Skeletal muscle satellite cell (primary cell): ENCODE measurements around the gene ENG.

Experiments
- H3K27me3 ChIP-seq: 2 replicates; pipeline ENCODE4 v1.7.0; 2013; ENCODE audit warnings: low read length; ENCODE audit not compliant: control insufficient read depth, insufficient read depth
- H3K36me3 ChIP-seq: 2 replicates; pipeline ENCODE4 v1.7.0; 2013; ENCODE audit warnings: mild to moderate bottlenecking, control low read depth, low read length; ENCODE audit not compliant: insufficient read depth
- H3K4me1 ChIP-seq: 2 replicates; pipeline ENCODE4 v1.7.0; 2013; ENCODE audit warnings: low read length; ENCODE audit not compliant: control insufficient read depth, insufficient read depth
- H3K4me2 ChIP-seq: 2 replicates; pipeline ENCODE4 v1.7.0; 2013; ENCODE audit warnings: mild to moderate bottlenecking, low read length
- H3K4me3 ChIP-seq: 2 replicates; pipeline ENCODE4 v1.7.0; 2013; ENCODE audit warnings: low read length
- H3K9ac ChIP-seq: 2 replicates; pipeline ENCODE4 v1.7.0; 2013; ENCODE audit warnings: mild to moderate bottlenecking, low read depth, low read length, moderate library complexity
- H3K9me3 ChIP-seq: replicated peaks from 2 replicates; pipeline ENCODE4 v1.7.0; 2013; ENCODE audit warnings: mild to moderate bottlenecking, control low read depth, low read length

Gene ENG

GRCh38 chr9:127803507-127804352 lies 50.7 kb downstream of the ENG start:
- H3K36me3 ChIP-seq: peaks cover 33% of the 10 kb centered on the region
- no peaks in the 10 kb centered on the region for H3K27me3 ChIP-seq
- H3K9ac ChIP-seq: peak overlapping the region; percentile 98
- peaks cover 23% of the 10 kb centered on the region for H3K4me1 ChIP-seq
- peak overlapping the region; percentile 84 for H3K4me3 ChIP-seq
- no peaks in the 10 kb centered on the region for H3K9me3 ChIP-seq
- H3K4me2 ChIP-seq: peak overlapping the region; percentile 95

GRCh38 chr9:127802576-127803443 lies 51.6 kb downstream of the ENG start, which contains the start of gene FPGS:
TSS of gene FPGS (plus strand) at chr9:127802882. CDS start at chr9:127802925, 43 bp downstream.
- H3K9ac ChIP-seq: peak within 1 kb of the TSS; percentile 98
- H3K36me3 ChIP-seq: peaks cover 24% of the 10 kb centered on the region
- no peaks in the 10 kb centered on the region for H3K27me3 ChIP-seq
- H3K4me2 ChIP-seq: peak within 1 kb of the TSS; percentile 95
- H3K4me1 ChIP-seq: peaks cover 23% of the 10 kb centered on the region
- H3K9me3 ChIP-seq: no peaks in the 10 kb centered on the region
- H3K4me3 ChIP-seq: peak within 1 kb of the TSS; percentile 84

GRCh38 chr9:127801955-127802575 lies 52.4 kb downstream of the ENG start:
- Histone ChIP-seq H3K4me1 (peaks cover 23% of the 10 kb centered on the region), H3K9ac (peak overlapping the region; percentile 77), H3K27me3 (no peaks in the 10 kb centered on the region), H3K9me3 (no peaks in the 10 kb centered on the region), H3K36me3 (peaks cover 16% of the 10 kb centered on the region), H3K4me3 (peak overlapping the region; percentile 84), H3K4me2 (peak overlapping the region; percentile 95)

- H3K4me1 ChIP-seq: peaks cover 24% of the 10 kb centered on the region
- H3K4me2 ChIP-seq: no peak overlapping the region
- H3K27me3 ChIP-seq: no peaks in the 10 kb centered on the region
- H3K9me3 ChIP-seq: no peaks in the 10 kb centered on the region
- H3K36me3 ChIP-seq: peaks cover 19% of the 10 kb centered on the region
- H3K4me3 ChIP-seq: no peak overlapping the region
- H3K9ac ChIP-seq: no peak overlapping the region
Measured at GRCh38 chr9:127796852-127797370, 57.5 kb downstream of the ENG start.

- H3K9ac ChIP-seq: no peak overlapping the region
- peaks cover 24% of the 10 kb centered on the region for H3K36me3 ChIP-seq
- peaks cover 23% of the 10 kb centered on the region for H3K4me1 ChIP-seq
- no peak overlapping the region for H3K4me2 ChIP-seq
- H3K27me3 ChIP-seq: no peaks in the 10 kb centered on the region
- no peak overlapping the region for H3K4me3 ChIP-seq
- no peaks in the 10 kb centered on the region for H3K9me3 ChIP-seq
Measured at GRCh38 chr9:127796225-127796813, 58.1 kb downstream of the ENG start.

GRCh38 chr9:127794001-127794791 lies 60.3 kb downstream of the ENG start:
- Histone ChIP-seq H3K4me2 (no peak overlapping the region), H3K27me3 (no peaks in the 10 kb centered on the region), H3K4me3 (no peak overlapping the region), H3K36me3 (peaks cover 44% of the 10 kb centered on the region), H3K9me3 (no peaks in the 10 kb centered on the region), H3K9ac (no peak overlapping the region), H3K4me1 (peaks cover 20% of the 10 kb centered on the region)

- Histone ChIP-seq H3K9me3 (no peaks in the 10 kb centered on the region), H3K4me1 (peaks cover 20% of the 10 kb centered on the region), H3K36me3 (peaks cover 54% of the 10 kb centered on the region), H3K4me2 (no peak overlapping the region), H3K9ac (peak overlapping the region; percentile 40), H3K4me3 (no peak overlapping the region), H3K27me3 (no peaks in the 10 kb centered on the region)
Measured at GRCh38 chr9:127793093-127793708, 61.3 kb downstream of the ENG start.

- Histone ChIP-seq H3K4me2 (no peak overlapping the region), H3K4me1 (peaks cover 23% of the 10 kb centered on the region), H3K9ac (no peak overlapping the region), H3K27me3 (no peaks in the 10 kb centered on the region), H3K9me3 (no peaks in the 10 kb centered on the region), H3K4me3 (no peak overlapping the region), H3K36me3 (peaks cover 61% of the 10 kb centered on the region)
Measured at GRCh38 chr9:127792417-127793031, 61.9 kb downstream of the ENG start.

- Histone ChIP-seq H3K4me3 (no peak overlapping the region), H3K36me3 (peaks cover 67% of the 10 kb centered on the region), H3K9me3 (no peaks in the 10 kb centered on the region), H3K9ac (no peak overlapping the region), H3K4me1 (peaks cover 29% of the 10 kb centered on the region), H3K27me3 (no peaks in the 10 kb centered on the region), H3K4me2 (no peak overlapping the region)
Measured at GRCh38 chr9:127791085-127791484, 63.4 kb downstream of the ENG start.
